MM.1S (cell line): ENCODE data around the gene ATG101.

ENCODE experiments used
- EZH2 ChIP-seq: fragments of 300-600 bp; sonication (generic); optimal IDR thresholded peaks from 2 replicates; pipeline ENCODE3; 2017; ENCODE audit warnings: low read depth, mild to moderate bottlenecking, antibody characterized with exemption, low read length, mixed read lengths
- TF ChIP-seq, protein P1 (sequence below): fragments of 300-600 bp; sonication (generic); IDR thresholded peaks from 2 replicates; pipeline ENCODE4 v1.5.1; 2016; ENCODE audit warnings: antibody characterized with exemption, low read length, mixed read lengths

GRCh38 chr12:52126050-52126604 is 56.3 kb downstream of the ATG101 start:
- TF ChIP-seq, protein P1, sequence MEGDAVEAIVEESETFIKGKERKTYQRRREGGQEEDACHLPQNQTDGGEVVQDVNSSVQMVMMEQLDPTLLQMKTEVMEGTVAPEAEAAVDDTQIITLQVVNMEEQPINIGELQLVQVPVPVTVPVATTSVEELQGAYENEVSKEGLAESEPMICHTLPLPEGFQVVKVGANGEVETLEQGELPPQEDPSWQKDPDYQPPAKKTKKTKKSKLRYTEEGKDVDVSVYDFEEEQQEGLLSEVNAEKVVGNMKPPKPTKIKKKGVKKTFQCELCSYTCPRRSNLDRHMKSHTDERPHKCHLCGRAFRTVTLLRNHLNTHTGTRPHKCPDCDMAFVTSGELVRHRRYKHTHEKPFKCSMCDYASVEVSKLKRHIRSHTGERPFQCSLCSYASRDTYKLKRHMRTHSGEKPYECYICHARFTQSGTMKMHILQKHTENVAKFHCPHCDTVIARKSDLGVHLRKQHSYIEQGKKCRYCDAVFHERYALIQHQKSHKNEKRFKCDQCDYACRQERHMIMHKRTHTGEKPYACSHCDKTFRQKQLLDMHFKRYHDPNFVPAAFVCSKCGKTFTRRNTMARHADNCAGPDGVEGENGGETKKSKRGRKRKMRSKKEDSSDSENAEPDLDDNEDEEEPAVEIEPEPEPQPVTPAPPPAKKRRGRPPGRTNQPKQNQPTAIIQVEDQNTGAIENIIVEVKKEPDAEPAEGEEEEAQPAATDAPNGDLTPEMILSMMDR, result no peak
- no peak for TF ChIP-seq EZH2
